IPS-15b (cell line): ENCODE measurements around the gene DLGAP4.

Experiments used
- H3K27me3 ChIP-seq: one replicate; pipeline ENCODE4 v1.6.1; 2013; ENCODE audit warnings: low read length; ENCODE audit not compliant: control insufficient read depth, insufficient read depth
- H3K36me3 ChIP-seq: one replicate; pipeline ENCODE4 v1.6.1; 2013; ENCODE audit warnings: low read length; ENCODE audit not compliant: control insufficient read depth, insufficient read depth
- H3K4me1 ChIP-seq: one replicate; pipeline ENCODE4 v1.6.1; 2013; ENCODE audit warnings: mild to moderate bottlenecking, low read length; ENCODE audit not compliant: control insufficient read depth, insufficient read depth
- H3K4me3 ChIP-seq: one replicate; pipeline ENCODE4 v1.5.1; 2013; ENCODE audit warnings: low read depth, low read length
- H3K9ac ChIP-seq: one replicate; pipeline ENCODE4 v1.6.1; 2013; ENCODE audit warnings: low read depth, mild to moderate bottlenecking, low read length
- H3K9me3 ChIP-seq: one replicate; pipeline ENCODE4 v1.6.1; 2013; ENCODE audit warnings: mild to moderate bottlenecking, low read length; ENCODE audit not compliant: control insufficient read depth, insufficient read depth

DLGAP4 gene

GRCh38 chr20:36573798-36574365 is 267.7 kb downstream of the DLGAP4 start:
- Histone ChIP-seq H3K36me3 (peaks cover 5% of the 10 kb centered on the region), H3K27me3 (no peaks in the 10 kb centered on the region), H3K9ac (no peak overlapping the region), H3K4me3 (peak overlapping the region; percentile 55), H3K9me3 (no peaks in the 10 kb centered on the region), H3K4me1 (peaks cover 6% of the 10 kb centered on the region)

- Histone ChIP-seq H3K36me3 (peaks cover 10% of the 10 kb centered on the region), H3K9ac (peak overlapping the region; percentile 56), H3K9me3 (no peaks in the 10 kb centered on the region), H3K27me3 (no peaks in the 10 kb centered on the region), H3K4me3 (peak overlapping the region; percentile 78), H3K4me1 (peaks cover 5% of the 10 kb centered on the region)
Measured at GRCh38 chr20:36574366-36575135, 268.4 kb downstream of the DLGAP4 start.

DNA sequence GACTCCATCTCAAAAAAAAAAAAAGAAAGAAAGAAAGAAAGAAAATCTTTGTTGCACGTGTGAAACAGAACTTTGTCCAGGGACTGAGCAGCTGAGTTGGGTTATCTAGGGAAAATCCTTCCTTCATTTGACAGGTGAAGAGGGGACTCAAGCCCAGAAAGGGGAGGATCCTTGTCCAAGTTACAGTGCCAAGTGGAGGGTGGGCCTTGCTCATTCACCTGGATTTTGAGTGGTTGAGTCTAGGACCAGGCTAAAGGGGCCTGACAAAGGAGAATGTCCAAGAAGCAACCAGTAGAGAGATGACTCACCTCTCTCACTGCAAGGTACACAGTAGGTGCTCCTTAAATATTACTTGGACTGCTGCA is 269.9 kb downstream of the DLGAP4 start:
- peaks cover 21% of the 10 kb centered on the region for H3K36me3 ChIP-seq
- H3K9me3 ChIP-seq, result no peaks in the 10 kb centered on the region
- H3K9ac ChIP-seq, result no peak overlapping the region
- H3K27me3 ChIP-seq, result no peaks in the 10 kb centered on the region
- H3K4me1 ChIP-seq, result no peaks in the 10 kb centered on the region
- H3K4me3 ChIP-seq, result no peak overlapping the region
